NOMO-1 treated with dmso at 0.1 percent for 144 hours (cell line): Measurements from ENCODE around the gene RPS24.
"Not testable (repeated sequence)": the region's sequence is repeated elsewhere in the genome, so short reads cannot be mapped to it uniquely, and the experiment has no call there.

Source experiments
- DNase-seq: peaks from one replicate; lab custom pipeline; 2025; ENCODE audit not compliant: unreplicated experiment; lab: John Stamatoyannopoulos, UW

The RPS24 gene

GRCh38 chr10:78033637-78034470 is at the start of gene RPS24:
RPS24 (plus strand) TSS chr10:78033863; CDS start chr10:78033902, 39 bp downstream.
- peak; percentile 98 for DNase-seq

GRCh38 chr10:77984986-77985385 is 48.7 kb upstream of the RPS24 start:
- no peak for DNase-seq

GRCh38 chr10:77987671-77988255 is 45.9 kb upstream of the RPS24 start:
- no peak for DNase-seq

- DNase-seq: no peak
Observed at GRCh38 chr10:77989081-77989724, 44.5 kb upstream of the RPS24 start.

GRCh38 chr10:77993620-77994019 is 40.0 kb upstream of the RPS24 start:
- DNase-seq: no peak

- not testable (repeated sequence) for DNase-seq
Observed at GRCh38 chr10:77998780-77999179, 34.9 kb upstream of the RPS24 start.

GRCh38 chr10:78000206-78000605 is 33.5 kb upstream of the RPS24 start:
- DNase-seq: no peak

GRCh38 chr10:78000956-78001472 is 32.6 kb upstream of the RPS24 start:
- DNase-seq: no peak

GRCh38 chr10:78002541-78003288 is 30.9 kb upstream of the RPS24 start:
- DNase-seq: no peak

GRCh38 chr10:78004215-78005026 is 29.2 kb upstream of the RPS24 start:
- no peak for DNase-seq

GRCh38 chr10:78007172-78007571 is 26.5 kb upstream of the RPS24 start:
- DNase-seq: no peak

- DNase-seq: no peak
Observed at GRCh38 chr10:78009662-78010061, 24.0 kb upstream of the RPS24 start.

- DNase-seq: no peak
Observed at GRCh38 chr10:78010278-78010677, 23.4 kb upstream of the RPS24 start.

- DNase-seq: no peak
Observed at GRCh38 chr10:78011065-78011464, 22.6 kb upstream of the RPS24 start.

GRCh38 chr10:78013564-78013963 is 20.1 kb upstream of the RPS24 start:
- DNase-seq: no peak

GRCh38 chr10:78015546-78015945 is 18.1 kb upstream of the RPS24 start:
- no peak for DNase-seq

- DNase-seq: no peak
Observed at GRCh38 chr10:78017856-78018255, 15.8 kb upstream of the RPS24 start.

GRCh38 chr10:78019264-78019663 is 14.4 kb upstream of the RPS24 start:
- DNase-seq: no peak

- DNase-seq: no peak
Observed at GRCh38 chr10:78021201-78021600, 12.5 kb upstream of the RPS24 start.

GRCh38 chr10:78023741-78024140 is 9.9 kb upstream of the RPS24 start:
- DNase-seq: no peak
